A673 (cell line): Measurements from ENCODE around the gene B4GALT6.

Experiments
- CTCF ChIP-seq: fragments of 300-800, 200-600 bp; sonication (generic); conservative IDR thresholded peaks from 2 replicates; pipeline ENCODE4 v1.5.1; 2017; ENCODE audit warnings: low read depth, mild to moderate bottlenecking, antibody characterized with exemption, low read length, moderate library complexity, mixed read lengths
- EZH2 ChIP-seq: fragments of 200-600 bp; sonication (generic); IDR thresholded peaks from 2 replicates; pipeline ENCODE4 v1.6.1; 2017; ENCODE audit warnings: borderline replicate concordance, low read depth, mild to moderate bottlenecking, mixed read lengths, antibody characterized with exemption, low read length; ENCODE audit not compliant: poor library complexity, severe bottlenecking

GRCh38 chr18:31633392-31634330 is 50.7 kb downstream of the B4GALT6 start:
- TF ChIP-seq EZH2 (no peak), CTCF (no peak)
